NCI-H146 (cell line): Measurements from ENCODE around the gene TOMM6.
"Not testable (repeated sequence)": the region's sequence is repeated elsewhere in the genome, so short reads cannot be mapped to it uniquely, and the experiment has no call there.

Source experiments
- DNase-seq: peaks from one replicate; lab custom pipeline; 2025; lab: John Stamatoyannopoulos, UW

The TOMM6 gene

DNA sequence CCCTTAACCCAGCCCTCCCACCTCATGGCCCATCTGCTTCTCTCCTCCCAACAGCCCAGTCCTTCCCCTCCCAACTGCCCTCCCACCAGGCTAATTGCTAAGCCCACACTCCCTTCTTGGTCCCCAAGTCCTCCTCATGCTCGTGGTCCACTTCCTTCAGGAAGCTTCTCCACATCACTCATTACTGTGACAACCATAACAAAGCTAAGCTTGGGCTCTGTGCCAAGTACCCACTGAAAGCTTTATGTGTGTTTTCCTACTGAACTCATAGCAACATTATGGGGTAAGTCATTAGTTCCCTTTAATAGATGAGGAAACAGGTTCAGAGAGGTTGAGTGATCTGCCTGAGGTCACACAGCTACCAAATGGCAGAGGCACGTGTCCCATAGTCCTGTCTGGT, 24.0 kb upstream of the TOMM6 start:
- peak; percentile 24 for DNase-seq

GRCh38 chr6:41766043-41766664, 21.3 kb upstream of the TOMM6 start:
- DNase-seq, result not testable (repeated sequence)

DNA sequence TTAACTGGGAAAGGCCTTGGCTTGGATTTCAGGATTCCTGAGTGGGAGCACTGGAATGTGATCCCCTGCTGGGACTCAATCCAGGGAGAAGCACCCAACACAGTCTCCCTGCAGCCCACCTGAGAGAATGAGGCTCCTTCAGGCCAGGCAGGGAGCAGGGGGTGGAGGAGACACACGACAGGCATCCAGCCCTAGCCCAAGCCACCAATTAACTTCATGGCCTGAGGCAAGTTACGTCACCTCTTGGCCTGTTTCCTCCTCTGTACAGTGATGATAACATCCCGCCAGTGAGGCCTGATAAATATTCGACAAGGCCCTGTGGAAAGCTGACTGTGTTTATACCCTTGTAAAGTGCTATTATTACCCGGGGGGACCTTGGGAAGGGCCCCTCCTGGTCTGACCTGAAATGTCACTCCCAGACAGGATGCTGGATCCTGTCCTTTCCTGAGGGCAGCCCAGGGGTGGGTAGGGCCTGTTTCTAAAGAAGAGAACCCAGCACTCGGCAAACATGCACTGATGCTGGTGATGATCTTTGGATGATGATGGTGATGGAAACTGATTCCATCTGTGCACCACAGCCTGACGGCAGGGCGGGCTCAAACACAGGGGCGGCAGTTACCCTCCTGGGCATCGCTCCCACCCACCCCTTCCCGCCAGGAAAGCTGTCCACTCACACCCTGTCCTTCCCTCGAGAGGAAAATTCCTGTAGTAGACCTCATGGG, 20.2 kb upstream of the TOMM6 start:
- DNase-seq, result peak; percentile 92

DNA sequence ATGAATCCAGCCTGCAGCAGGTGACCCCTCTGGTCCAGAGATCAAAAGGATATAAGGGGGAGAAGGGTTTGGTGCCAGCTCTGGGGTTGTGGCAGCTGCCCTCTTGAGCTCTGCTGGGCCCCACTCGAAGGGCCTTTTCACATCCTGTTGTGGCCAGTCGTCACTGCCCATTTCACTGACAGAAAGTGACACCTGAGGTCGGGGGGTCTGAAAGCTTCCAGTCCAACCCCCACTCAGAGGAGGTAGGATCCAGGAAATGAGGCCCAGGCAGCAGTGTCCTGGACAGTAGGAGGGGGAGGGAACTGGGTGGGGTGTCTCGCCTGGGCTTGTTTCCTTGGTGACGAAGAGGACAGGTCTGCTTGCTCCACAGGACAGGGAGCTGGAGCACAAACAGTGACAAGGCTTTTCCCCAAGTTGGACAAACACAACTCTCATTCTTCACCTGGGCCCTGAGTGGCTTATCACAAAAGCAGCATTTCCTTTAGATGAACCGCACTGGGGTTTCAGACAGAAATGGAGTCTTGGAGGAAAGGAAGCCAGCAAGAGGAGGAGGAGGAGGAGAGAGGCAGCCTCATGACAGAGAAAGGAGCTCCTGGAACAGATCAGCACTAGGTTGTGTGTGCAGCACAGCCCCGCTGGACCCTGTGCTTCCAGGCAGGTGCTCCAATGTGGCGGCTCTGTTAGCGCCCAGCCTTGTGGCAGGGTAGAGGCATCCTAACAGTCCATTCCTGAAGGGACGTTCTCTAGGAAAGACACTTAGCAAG, 18.8 kb upstream of the TOMM6 start:
- DNase-seq, result no peak

DNA sequence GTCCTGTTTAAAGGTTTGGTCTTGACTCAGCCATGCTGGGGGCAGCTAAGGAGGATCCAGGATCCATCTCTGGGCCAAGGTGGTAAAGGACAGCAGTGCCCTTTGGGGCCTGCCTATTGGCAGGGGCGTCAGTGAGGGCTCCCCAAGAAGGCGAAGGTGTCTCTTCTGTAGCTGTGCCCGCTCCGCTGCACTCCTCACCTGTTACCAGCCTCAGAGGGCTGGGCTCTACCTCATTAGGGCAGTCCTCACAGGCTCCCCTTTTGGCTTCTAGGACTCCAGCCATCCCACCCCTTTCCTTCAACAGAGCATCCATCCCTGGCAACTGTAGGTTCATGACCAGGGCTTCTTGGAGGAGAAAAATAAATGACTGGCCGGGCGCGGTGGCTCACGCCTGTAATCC, 18.1 kb upstream of the TOMM6 start:
- DNase-seq, result no peak

GRCh38 chr6:41770381-41771057, 17.0 kb upstream of the TOMM6 start:
- DNase-seq, result no peak

DNA sequence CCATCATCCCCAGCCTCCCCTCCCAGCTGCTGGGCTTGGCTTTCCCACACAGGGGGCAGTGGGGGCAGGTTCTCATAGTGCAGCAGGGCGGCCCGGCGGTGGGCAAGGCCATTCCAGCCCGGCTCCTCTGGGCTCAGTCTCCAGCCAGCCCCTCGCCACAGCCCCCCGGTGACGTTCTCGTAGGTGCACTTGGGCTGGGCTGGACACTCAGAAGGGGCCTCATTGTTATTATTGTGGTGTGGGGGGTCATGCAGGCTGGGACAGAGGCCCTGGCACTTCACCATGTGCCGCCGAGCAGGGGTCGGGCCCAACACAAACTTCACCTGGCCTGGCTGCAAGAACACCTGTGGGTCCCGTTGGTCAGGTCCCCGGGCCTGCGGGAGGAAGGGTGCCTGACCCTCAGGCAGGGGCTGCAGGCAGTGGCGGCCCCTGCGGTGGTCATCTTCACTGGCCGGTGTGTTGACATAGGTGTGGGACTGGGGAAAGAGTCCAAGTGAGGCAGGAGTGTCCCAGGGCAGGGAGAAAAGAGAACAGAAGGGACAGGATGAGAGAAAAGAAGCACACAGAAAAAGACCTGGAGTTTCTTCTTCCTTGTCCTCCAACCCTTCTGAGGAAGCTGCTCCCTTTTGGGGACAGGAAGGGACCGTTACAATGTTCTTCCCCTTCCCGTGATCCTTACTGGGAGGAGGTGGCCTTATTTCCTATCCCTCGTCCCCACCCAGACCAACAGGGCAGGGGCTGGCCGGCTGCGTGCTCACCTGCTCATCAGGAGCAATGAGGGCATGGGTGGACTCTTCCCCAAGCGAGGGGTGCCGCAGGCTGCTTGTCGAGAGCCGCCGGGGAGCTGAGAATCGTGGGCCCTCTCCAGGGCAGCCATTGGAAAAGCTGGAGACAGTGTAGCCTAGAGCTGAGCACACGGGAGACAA, 16.2 kb upstream of the TOMM6 start:
- DNase-seq, result no peak

DNA sequence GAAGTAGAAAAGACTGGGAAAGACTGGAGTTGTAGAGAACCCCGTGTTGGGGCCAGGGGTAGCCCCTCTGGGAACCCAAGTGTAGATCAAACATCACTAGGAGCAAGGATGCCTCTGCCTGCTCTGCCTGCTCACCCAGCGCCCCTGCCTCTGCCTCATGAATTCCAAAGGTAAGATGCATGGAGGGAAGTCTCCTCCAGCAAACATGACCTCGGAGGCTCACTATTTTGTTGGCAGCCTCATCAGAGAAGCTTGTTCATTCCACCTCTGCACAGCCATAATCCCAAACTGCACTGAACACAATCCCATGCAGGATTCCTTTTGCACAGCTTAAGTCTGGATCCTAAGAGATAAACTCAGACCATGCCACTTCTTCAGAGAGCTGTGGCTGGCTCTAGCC, 12.7 kb upstream of the TOMM6 start:
- DNase-seq, result no peak

DNA sequence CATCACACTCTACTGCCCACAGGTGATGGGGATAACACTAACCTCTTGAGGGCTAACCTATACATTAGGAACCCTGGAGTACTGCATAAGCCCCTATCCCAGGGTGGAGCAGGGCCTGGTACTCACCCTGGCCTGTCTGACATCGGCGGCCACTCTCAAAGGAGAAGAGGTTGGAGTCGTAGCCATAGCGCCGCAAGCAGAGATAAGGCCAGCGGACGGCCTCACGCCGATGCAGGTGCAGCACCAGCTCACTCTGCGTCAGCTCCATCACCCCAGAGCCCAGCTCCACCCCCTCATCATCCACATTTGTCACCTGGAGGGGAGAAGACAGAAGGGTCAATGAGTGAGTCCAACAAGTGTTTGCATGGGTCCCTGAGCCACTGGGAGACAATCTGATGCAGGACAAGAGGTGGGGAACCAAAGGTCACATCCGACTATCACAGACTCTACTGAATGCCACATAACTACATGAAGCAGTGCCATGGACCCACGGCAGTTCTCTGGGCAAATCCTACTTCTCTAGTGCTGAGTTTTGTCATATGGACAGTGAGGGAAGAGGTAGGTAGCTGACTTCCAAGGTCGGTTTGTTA, 12.1 kb upstream of the TOMM6 start:
- no peak for DNase-seq

DNA sequence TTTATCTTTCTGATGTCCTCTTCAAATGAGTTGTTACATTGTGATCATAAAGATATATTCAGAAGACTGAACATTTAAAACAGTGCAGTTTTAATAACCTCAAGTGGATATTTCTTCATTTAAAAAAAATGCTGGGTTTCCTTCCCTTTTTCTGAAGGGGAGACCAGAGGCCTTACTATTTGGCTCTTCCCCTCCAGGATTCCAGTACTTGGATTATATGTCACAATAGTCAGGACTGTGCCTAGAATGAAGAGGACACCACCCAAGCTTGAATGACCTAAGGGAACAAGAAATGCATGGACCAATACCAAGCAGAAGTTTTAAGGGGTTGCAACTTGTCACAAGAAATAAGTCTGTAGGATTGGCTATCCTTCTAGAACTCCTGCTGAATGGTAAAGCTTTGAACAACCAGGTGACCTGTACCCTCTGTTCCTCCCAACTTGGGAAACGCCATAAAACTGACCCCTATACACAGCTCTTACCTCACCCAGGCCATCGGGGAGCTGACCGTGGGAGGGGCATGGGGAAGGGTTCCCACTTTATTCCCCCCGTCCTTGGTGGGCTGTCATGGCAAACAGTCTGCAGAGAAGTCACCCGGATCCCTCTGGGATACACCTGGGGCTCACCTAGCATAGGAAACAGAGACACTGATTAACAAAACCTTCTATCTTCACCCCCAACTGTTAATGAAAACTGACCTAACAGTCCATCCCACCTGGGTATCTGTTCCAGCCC, 9.8 kb upstream of the TOMM6 start:
- no peak for DNase-seq

- DNase-seq, result no peak
Observed at GRCh38 chr6:41778895-41779294, 8.6 kb upstream of the TOMM6 start.

GRCh38 chr6:41779336-41779735, 8.2 kb upstream of the TOMM6 start:
- DNase-seq, result no peak

GRCh38 chr6:41779788-41780550, 7.5 kb upstream of the TOMM6 start, which contains the start of gene FRS3:
FRS3 (minus strand) TSS chr6:41779900; CDS start chr6:41776987, 2,913 bp downstream.
- peak; percentile 96 for DNase-seq

- peak; percentile 46 for DNase-seq
Observed at GRCh38 chr6:41780551-41781365, 6.7 kb upstream of the TOMM6 start, which contains the start of gene PRICKLE4. PRICKLE4 (plus strand) TSS chr6:41780782; CDS start chr6:41783474, 2,692 bp downstream.

DNA sequence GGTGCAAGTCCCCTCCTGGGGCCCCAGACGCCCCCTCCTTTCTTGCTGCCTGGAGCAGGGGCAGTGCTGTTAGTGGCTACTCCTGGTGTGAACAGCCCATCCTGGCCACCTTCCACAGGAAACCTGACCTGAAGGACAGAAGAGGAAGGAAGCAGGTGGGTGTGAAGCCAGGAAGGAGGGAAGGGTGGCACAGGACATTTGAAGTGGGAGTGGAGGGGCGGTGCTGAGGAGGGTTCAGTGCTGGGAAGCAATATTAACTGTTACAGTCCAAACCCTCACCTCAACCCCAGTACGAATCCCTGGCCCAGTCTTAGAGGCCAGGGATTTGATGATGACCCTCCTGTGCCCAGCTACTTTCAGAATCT, 6.1 kb upstream of the TOMM6 start:
- no peak for DNase-seq

DNA sequence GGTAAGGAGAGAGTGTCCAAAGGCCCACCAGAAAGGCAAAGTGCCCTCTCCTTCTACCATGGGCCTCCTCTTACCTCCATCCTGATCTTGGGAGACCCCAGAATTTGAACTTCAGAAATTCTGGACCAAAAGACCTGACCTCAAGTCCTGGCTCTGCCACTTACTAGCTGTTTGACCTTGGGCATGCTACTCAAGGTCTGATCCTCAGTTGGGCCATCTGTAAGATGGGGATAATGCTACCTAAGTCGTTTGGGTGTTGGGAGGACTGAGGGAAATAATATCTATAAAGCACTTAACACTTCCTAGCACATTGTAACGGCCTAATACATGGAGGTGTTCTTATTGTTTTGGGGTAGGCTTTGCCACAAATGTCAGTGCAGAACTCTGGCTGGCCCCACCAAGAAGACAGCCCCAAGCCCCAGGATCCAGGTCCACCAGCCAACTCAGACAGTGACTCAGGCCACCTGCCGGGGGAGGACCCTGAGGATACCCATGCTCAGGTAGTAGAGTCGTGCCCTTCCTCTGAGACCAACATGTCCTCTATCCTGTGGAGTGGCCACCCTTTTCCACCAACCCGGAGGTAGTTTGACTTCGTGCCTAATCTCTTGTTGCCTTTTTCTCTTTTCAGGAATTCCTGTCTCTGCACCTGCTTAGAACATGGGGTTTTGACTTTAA, 4.3 kb upstream of the TOMM6 start:
- DNase-seq, result no peak

- no peak for DNase-seq
Observed at GRCh38 chr6:41784581-41785171, 2.8 kb upstream of the TOMM6 start.

DNA sequence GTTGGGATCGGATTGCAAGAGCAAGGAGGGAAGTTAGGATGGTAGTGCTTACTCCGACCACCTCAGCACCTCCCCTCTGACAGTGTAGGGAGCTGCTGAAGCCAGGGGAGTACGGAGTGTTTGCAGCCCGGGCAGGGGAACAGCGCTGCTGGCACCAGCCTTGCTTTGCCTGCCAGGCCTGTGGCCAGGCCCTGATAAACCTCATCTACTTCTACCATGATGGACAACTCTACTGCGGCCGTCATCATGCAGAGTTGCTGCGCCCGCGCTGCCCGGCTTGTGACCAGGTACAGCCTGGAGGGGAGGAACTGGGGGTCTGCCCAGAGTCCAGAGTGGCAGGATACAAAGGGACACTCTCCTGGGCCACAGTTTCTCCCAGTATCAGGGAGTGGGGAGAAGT, 2.2 kb upstream of the TOMM6 start:
- no peak for DNase-seq
